ENCODE measurements around the gene IFITM2. TPM values are rescaled to one million over a fixed set of nuclear protein-coding genes. Genes with fewer than 3 reads are reported as not detected.

IFITM2 gene
- total and polyA plus RNA-seq, 2 experiments from 2014 or later, result 91.2 to 857 TPM

DNA sequence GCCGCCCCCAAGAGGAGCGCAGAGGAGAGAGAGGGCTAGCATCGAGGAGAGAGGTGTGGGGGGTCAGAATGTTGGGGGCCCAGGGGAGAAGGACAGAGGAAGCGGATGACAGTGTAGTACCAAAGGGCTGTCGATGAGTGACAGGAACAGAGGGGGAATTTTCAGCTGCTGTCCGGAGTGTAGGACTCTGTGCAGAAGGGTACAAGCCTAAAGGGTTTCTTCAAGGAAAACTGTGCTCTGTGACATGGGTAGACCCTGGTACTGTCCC is 34.8 kb upstream of the IFITM2 start:
- Mint-ChIP-seq H3K27ac (no peak overlapping the region), H3K4me3 (no peak overlapping the region; the same call in 2 of the 3 replicates), H3K9me3 (peaks cover 2% of the 10 kb centered on the region; the same call in 1 of the 3 replicates), H3K4me1 (peaks cover 26% of the 10 kb centered on the region), H3K36me3 (ENCODE audit: low read depth) (peaks cover 3% of the 10 kb centered on the region; the same call in 1 of the 3 replicates), H3K27me3 (ENCODE audit: insufficient read depth, low read depth, poor library complexity) (peaks cover 14% of the 10 kb centered on the region)
- DNase-seq (ENCODE audit: low spot score) (no peak), ATAC-seq (no peak)
- no peak overlapping the region for H3K27ac ChIP-seq (ENCODE audit: low read depth)
- H3K79me2 ChIP-seq (replicated peaks; ENCODE audit: insufficient read depth), result no peaks in the 10 kb centered on the region
- no peak overlapping the region for H3K4me3 ChIP-seq
- H3K4me2 ChIP-seq, result no peak overlapping the region
- no peak for TF ChIP-seq ZNF114 (CRISPR knock-in tag; IDR thresholded peaks at IDR 0.05)
- TF ChIP-seq, protein P1, sequence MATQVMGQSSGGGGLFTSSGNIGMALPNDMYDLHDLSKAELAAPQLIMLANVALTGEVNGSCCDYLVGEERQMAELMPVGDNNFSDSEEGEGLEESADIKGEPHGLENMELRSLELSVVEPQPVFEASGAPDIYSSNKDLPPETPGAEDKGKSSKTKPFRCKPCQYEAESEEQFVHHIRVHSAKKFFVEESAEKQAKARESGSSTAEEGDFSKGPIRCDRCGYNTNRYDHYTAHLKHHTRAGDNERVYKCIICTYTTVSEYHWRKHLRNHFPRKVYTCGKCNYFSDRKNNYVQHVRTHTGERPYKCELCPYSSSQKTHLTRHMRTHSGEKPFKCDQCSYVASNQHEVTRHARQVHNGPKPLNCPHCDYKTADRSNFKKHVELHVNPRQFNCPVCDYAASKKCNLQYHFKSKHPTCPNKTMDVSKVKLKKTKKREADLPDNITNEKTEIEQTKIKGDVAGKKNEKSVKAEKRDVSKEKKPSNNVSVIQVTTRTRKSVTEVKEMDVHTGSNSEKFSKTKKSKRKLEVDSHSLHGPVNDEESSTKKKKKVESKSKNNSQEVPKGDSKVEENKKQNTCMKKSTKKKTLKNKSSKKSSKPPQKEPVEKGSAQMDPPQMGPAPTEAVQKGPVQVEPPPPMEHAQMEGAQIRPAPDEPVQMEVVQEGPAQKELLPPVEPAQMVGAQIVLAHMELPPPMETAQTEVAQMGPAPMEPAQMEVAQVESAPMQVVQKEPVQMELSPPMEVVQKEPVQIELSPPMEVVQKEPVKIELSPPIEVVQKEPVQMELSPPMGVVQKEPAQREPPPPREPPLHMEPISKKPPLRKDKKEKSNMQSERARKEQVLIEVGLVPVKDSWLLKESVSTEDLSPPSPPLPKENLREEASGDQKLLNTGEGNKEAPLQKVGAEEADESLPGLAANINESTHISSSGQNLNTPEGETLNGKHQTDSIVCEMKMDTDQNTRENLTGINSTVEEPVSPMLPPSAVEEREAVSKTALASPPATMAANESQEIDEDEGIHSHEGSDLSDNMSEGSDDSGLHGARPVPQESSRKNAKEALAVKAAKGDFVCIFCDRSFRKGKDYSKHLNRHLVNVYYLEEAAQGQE (IDR thresholded peaks at IDR 0.05; ENCODE audit: unreplicated experiment), result no peak
- no peak for TF ChIP-seq POLR2AphosphoS5 (IDR thresholded peaks at IDR 0.05; ENCODE audit: low read depth)
- no peak for TF ChIP-seq CREB1 (CRISPR knock-in tag; IDR thresholded peaks at IDR 0.05; ENCODE audit: low read depth)
- TF ChIP-seq EZH2 (IDR thresholded peaks at IDR 0.05; ENCODE audit: low read depth, unreplicated experiment), result no peak
- no peak for TF ChIP-seq ZNF331 (CRISPR knock-in tag; IDR thresholded peaks at IDR 0.05; ENCODE audit: low read depth)
- no peak for TF ChIP-seq STAT1 (IDR thresholded peaks at IDR 0.05; ENCODE audit: unreplicated experiment)
- no peak for TF ChIP-seq EZH2phosphoT487 (IDR thresholded peaks at IDR 0.05; ENCODE audit: unreplicated experiment)
- TF ChIP-seq, protein P2, sequence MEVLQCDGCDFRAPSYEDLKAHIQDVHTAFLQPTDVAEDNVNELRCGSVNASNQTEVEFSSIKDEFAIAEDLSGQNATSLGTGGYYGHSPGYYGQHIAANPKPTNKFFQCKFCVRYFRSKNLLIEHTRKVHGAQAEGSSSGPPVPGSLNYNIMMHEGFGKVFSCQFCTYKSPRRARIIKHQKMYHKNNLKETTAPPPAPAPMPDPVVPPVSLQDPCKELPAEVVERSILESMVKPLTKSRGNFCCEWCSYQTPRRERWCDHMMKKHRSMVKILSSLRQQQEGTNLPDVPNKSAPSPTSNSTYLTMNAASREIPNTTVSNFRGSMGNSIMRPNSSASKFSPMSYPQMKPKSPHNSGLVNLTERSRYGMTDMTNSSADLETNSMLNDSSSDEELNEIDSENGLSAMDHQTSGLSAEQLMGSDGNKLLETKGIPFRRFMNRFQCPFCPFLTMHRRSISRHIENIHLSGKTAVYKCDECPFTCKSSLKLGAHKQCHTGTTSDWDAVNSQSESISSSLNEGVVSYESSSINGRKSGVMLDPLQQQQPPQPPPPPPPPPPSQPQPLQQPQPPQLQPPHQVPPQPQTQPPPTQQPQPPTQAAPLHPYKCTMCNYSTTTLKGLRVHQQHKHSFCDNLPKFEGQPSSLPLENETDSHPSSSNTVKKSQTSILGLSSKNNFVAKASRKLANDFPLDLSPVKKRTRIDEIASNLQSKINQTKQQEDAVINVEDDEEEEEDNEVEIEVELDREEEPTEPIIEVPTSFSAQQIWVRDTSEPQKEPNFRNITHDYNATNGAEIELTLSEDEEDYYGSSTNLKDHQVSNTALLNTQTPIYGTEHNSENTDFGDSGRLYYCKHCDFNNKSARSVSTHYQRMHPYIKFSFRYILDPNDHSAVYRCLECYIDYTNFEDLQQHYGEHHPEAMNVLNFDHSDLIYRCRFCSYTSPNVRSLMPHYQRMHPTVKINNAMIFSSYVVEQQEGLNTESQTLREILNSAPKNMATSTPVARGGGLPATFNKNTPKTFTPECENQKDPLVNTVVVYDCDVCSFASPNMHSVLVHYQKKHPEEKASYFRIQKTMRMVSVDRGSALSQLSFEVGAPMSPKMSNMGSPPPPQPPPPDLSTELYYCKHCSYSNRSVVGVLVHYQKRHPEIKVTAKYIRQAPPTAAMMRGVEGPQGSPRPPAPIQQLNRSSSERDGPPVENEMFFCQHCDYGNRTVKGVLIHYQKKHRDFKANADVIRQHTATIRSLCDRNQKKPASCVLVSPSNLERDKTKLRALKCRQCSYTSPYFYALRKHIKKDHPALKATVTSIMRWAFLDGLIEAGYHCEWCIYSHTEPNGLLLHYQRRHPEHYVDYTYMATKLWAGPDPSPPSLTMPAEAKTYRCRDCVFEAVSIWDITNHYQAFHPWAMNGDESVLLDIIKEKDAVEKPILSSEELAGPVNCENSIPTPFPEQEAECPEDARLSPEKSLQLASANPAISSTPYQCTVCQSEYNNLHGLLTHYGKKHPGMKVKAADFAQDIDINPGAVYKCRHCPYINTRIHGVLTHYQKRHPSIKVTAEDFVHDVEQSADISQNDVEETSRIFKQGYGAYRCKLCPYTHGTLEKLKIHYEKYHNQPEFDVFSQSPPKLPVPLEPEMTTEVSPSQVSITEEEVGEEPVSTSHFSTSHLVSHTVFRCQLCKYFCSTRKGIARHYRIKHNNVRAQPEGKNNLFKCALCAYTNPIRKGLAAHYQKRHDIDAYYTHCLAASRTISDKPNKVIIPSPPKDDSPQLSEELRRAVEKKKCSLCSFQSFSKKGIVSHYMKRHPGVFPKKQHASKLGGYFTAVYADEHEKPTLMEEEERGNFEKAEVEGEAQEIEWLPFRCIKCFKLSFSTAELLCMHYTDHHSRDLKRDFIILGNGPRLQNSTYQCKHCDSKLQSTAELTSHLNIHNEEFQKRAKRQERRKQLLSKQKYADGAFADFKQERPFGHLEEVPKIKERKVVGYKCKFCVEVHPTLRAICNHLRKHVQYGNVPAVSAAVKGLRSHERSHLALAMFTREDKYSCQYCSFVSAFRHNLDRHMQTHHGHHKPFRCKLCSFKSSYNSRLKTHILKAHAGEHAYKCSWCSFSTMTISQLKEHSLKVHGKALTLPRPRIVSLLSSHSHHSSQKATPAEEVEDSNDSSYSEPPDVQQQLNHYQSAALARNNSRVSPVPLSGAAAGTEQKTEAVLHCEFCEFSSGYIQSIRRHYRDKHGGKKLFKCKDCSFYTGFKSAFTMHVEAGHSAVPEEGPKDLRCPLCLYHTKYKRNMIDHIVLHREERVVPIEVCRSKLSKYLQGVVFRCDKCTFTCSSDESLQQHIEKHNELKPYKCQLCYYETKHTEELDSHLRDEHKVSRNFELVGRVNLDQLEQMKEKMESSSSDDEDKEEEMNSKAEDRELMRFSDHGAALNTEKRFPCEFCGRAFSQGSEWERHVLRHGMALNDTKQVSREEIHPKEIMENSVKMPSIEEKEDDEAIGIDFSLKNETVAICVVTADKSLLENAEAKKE (CRISPR knock-in tag; IDR thresholded peaks at IDR 0.05), result no peak
- no peak for TF ChIP-seq JUNB (IDR thresholded peaks at IDR 0.05; ENCODE audit: unreplicated experiment)
- TF ChIP-seq ETS1 (IDR thresholded peaks at IDR 0.05), result no peak
- TF ChIP-seq NANOG (IDR thresholded peaks at IDR 0.05; ENCODE audit: borderline replicate concordance), result no peak
- TF ChIP-seq CTCF (conservative IDR thresholded peaks at IDR 0.05; ENCODE audit: low read depth in 2 of 2), result no peak
- no peaks in the 10 kb centered on the region for H3K36me3 ChIP-seq (ENCODE audit: insufficient read depth)
- no peak overlapping the region for H2AFZ ChIP-seq
- H3K9me2 ChIP-seq (ENCODE audit: insufficient read depth), result no peaks in the 10 kb centered on the region
- peaks cover 2% of the 10 kb centered on the region; the same call in 1 of the 2 replicates for H3K27me3 ChIP-seq (ENCODE audit: insufficient read depth)
- 0 out of 2 replicates have a peak, but pooled peaks cover 6% of the 10 kb centered on the region for H3F3A ChIP-seq (replicated peaks; ENCODE audit: low read depth)
- peaks cover 14% of the 10 kb centered on the region; the same call in 1 of the 2 replicates for H3K4me1 ChIP-seq (ENCODE audit: insufficient read depth)
- no peaks in the 10 kb centered on the region for H4K20me1 ChIP-seq (replicated peaks; ENCODE audit: insufficient read depth)
